Endodermal cell (in vitro differentiated cells): ENCODE measurements around the gene CNOT1. TPM values are rescaled to one million over a fixed set of nuclear protein-coding genes. Genes with fewer than 3 reads are reported as not detected.

ENCODE experiments used
- DNase-seq: peaks from one replicate; pipeline ENCODE4 v3.0.0-alpha.2; 2017
- H3K27ac ChIP-seq: 2 replicates; pipeline ENCODE4 v1.5.1; 2013; ENCODE audit warnings: mild to moderate bottlenecking, low read depth, low read length, moderate library complexity
- H3K27me3 ChIP-seq: 2 replicates; pipeline ENCODE4 v1.6.1; 2013; ENCODE audit warnings: mild to moderate bottlenecking, low read length, moderate library complexity; ENCODE audit not compliant: insufficient read depth, control insufficient read depth, poor library complexity, severe bottlenecking
- H3K36me3 ChIP-seq: 2 replicates; pipeline ENCODE4 v1.7.0; 2013; ENCODE audit warnings: mild to moderate bottlenecking, low read length, moderate library complexity; ENCODE audit not compliant: control insufficient read depth, insufficient read depth
- H3K4me1 ChIP-seq: one replicate; pipeline ENCODE4 v1.7.0; 2013; ENCODE audit warnings: low read length; ENCODE audit not compliant: control insufficient read depth, insufficient read depth
- H3K4me3 ChIP-seq: 2 replicates; pipeline ENCODE4 v1.5.1; 2013; ENCODE audit warnings: mild to moderate bottlenecking, low read length, moderate library complexity
- H3K9ac ChIP-seq: 2 replicates; pipeline ENCODE4 v1.6.1; 2013; ENCODE audit warnings: mild to moderate bottlenecking, low read length, moderate library complexity; ENCODE audit not compliant: poor library complexity, severe bottlenecking; ENCODE audit errors: extremely low read depth
- H3K9me3 ChIP-seq: 2 replicates; pipeline ENCODE4 v1.6.1; 2013; ENCODE audit warnings: mild to moderate bottlenecking, low read length, moderate library complexity; ENCODE audit not compliant: control insufficient read depth
- H3K27ac Mint-ChIP-seq: 2 replicates; pipeline ENCODE4 v1.8.0; 2020; ENCODE audit warnings: mixed read lengths
- H3K27me3 Mint-ChIP-seq: 2 replicates; pipeline ENCODE4 v1.8.0; 2021; ENCODE audit warnings: mild to moderate bottlenecking, mixed read lengths; ENCODE audit not compliant: insufficient read depth
- H3K36me3 Mint-ChIP-seq: 2 replicates; pipeline ENCODE4 v1.8.0; 2020; ENCODE audit warnings: low read depth, mixed read lengths
- H3K4me1 Mint-ChIP-seq: 2 replicates; pipeline ENCODE4 v1.8.0; 2020; ENCODE audit warnings: mixed read lengths
- H3K4me3 Mint-ChIP-seq: 2 replicates; pipeline ENCODE4 v1.8.0; 2020; ENCODE audit warnings: mild to moderate bottlenecking, moderate library complexity, mixed read lengths
- H3K9me3 Mint-ChIP-seq: 2 replicates; pipeline ENCODE4 v1.8.0; 2020; ENCODE audit warnings: mild to moderate bottlenecking, mixed read lengths
- WGBS, 2 experiments: methylation state at CpG; one replicate each; pipeline versions ENCODE4 v1.1.5 to v1.1.7; 2013; ENCODE audit warnings: missing lambda C conversion rate in 2 of 2, mixed read lengths in 1 of 2; ENCODE audit not compliant: insufficient coverage in 1 of 2, insufficient read length in 1 of 2; 5-methylcytosine and 5-hydroxymethylcytosine counted together
- total RNA-seq, 2 donors: library from RNA; stranded (reverse); fragmentation: NEBNext Ultra II Directional in 1 of 2; extraction: Animal tissue kit (Norgen Biotek cat#: 25700) in 1 of 2; gene quantifications; 2 replicates in 1 of 2; 3 replicates in 1 of 2; pipeline ENCODE4 v1.2.1, GENCODE V29; 2021
- TF ChIP-seq, protein P1 (sequence below): fragments of 200-600 bp; sonication (generic); conservative IDR thresholded peaks from 2 replicates; pipeline ENCODE4 v1.5.0; 2021; ENCODE audit warnings: antibody characterized with exemption, mild to moderate bottlenecking

The CNOT1 gene
- total RNA-seq, 2 donors from 2014 or later: 253 to 263 TPM

DNA sequence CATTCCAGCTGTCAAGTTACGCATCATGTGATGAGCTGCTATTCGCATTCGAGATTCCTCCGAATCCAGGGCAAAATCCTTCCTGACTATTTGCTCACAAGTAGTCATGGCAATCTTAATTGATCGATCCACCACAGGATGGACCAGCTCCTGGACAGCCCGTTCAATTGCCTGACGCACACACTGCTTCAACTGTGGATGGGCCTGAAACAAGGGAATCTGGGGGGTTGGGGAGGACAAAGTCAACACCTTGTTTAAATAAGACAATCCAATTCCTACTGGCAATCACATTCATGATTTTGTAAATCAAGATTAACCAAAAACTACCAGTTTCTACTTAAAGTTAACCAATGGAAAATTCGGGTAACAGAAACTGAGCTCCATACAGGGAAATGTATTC, 85.9 kb downstream of the CNOT1 start:
- TF ChIP-seq, protein P1, sequence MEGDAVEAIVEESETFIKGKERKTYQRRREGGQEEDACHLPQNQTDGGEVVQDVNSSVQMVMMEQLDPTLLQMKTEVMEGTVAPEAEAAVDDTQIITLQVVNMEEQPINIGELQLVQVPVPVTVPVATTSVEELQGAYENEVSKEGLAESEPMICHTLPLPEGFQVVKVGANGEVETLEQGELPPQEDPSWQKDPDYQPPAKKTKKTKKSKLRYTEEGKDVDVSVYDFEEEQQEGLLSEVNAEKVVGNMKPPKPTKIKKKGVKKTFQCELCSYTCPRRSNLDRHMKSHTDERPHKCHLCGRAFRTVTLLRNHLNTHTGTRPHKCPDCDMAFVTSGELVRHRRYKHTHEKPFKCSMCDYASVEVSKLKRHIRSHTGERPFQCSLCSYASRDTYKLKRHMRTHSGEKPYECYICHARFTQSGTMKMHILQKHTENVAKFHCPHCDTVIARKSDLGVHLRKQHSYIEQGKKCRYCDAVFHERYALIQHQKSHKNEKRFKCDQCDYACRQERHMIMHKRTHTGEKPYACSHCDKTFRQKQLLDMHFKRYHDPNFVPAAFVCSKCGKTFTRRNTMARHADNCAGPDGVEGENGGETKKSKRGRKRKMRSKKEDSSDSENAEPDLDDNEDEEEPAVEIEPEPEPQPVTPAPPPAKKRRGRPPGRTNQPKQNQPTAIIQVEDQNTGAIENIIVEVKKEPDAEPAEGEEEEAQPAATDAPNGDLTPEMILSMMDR: no peak
- Mint-ChIP-seq H3K4me1 (no peaks in the 10 kb centered on the region), H3K27ac (no peak overlapping the region), H3K9me3 (no peaks in the 10 kb centered on the region), H3K4me3 (no peak overlapping the region), H3K27me3 (no peaks in the 10 kb centered on the region), H3K36me3 (peaks cover 88% of the 10 kb centered on the region)
- Histone ChIP-seq H3K4me3 (no peak overlapping the region), H3K9ac (no peak overlapping the region), H3K9me3 (no peaks in the 10 kb centered on the region), H3K4me1 (no peaks in the 10 kb centered on the region), H3K27ac (no peak overlapping the region), H3K27me3 (no peaks in the 10 kb centered on the region), H3K36me3 (peaks cover 97% of the 10 kb centered on the region)
- WGBS, 2 experiments: 89 to 93% methylated on average over 7 to 8 of the region's 8 CpGs
- DNase-seq: no peak

DNA sequence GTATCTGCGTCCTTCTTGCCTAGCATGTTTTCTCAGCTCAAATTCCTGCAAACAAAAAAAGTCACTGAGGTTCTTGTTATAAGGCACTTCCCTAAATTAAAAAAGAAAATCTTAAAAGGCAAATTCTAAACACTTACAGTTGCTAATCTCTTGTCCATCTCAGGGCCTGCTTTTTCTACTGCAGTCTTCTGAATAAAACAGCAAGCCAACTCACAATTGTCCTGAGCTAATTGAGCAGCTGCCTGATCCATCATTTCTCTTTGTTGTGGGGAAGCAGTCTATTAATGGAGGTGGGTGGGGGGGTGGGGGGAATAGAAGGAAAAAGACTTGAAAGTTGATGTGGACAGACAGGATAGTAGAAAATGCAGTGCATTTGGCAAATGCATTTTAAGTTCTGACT, 87.3 kb downstream of the CNOT1 start:
- DNase-seq: no peak
- Mint-ChIP-seq H3K36me3 (peaks cover 89% of the 10 kb centered on the region), H3K27ac (no peak overlapping the region), H3K4me1 (no peaks in the 10 kb centered on the region), H3K4me3 (no peak overlapping the region), H3K27me3 (no peaks in the 10 kb centered on the region), H3K9me3 (no peaks in the 10 kb centered on the region)
- peak overlapping the region; percentile 12 for H3K27ac ChIP-seq
- H3K4me1 ChIP-seq: no peaks in the 10 kb centered on the region
- H3K9me3 ChIP-seq: no peaks in the 10 kb centered on the region
- no peaks in the 10 kb centered on the region for H3K27me3 ChIP-seq
- TF ChIP-seq, protein P1: no peak
- H3K36me3 ChIP-seq: peaks cover 97% of the 10 kb centered on the region
- WGBS, 2 experiments: 95 to 100% methylated on average over 1 of the region's 1 CpG
- no peak overlapping the region for H3K9ac ChIP-seq
- H3K4me3 ChIP-seq: no peak overlapping the region

DNA sequence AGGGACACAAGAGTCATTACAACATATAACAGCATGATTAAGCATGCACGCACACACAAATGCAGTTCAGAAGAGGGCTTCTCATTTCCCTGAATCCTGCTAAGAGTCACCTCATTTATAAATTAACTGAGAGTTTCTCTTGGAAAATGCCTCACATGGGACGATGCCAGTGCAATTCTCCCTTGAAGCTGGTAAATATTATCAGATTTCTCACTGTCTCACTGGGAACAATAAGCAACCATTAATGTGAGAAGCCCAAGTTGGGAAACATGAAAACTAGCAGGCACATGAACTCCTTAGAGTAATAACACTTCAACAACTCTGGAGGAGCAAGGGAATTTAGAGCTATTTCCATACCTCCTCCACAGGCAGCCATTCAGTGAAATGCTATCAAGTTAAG, 87.9 kb downstream of the CNOT1 start:
- H3K27me3 ChIP-seq: no peaks in the 10 kb centered on the region
- H3K4me3 Mint-ChIP-seq: no peak overlapping the region
- no peak overlapping the region for H3K27ac Mint-ChIP-seq
- no peaks in the 10 kb centered on the region for H3K4me1 ChIP-seq
- H3K9me3 Mint-ChIP-seq: no peaks in the 10 kb centered on the region
- H3K27me3 Mint-ChIP-seq: no peaks in the 10 kb centered on the region
- H3K9me3 ChIP-seq: no peaks in the 10 kb centered on the region
- no peak overlapping the region for H3K4me3 ChIP-seq
- peaks cover 97% of the 10 kb centered on the region for H3K36me3 ChIP-seq
- DNase-seq: no peak
- H3K36me3 Mint-ChIP-seq: peaks cover 89% of the 10 kb centered on the region
- no peak overlapping the region for H3K9ac ChIP-seq
- WGBS, 2 experiments: 92 to 96% methylated on average over 2 of the region's 2 CpGs
- TF ChIP-seq, protein P1: no peak
- H3K27ac ChIP-seq: no peak overlapping the region
- H3K4me1 Mint-ChIP-seq: no peaks in the 10 kb centered on the region
